Pancreas (tissue), 10 donors: ENCODE results near the gene CALD1. TPM values are rescaled to one million over a fixed set of nuclear protein-coding genes. Genes with fewer than 3 reads are reported as not detected.

ENCODE experiments used
- ATAC-seq, 4 donors: fragments of 200-7000 bp; cut with Tn5 transposase; one replicate each; pipeline versions ENCODE4 v1.8.0 to v1.9.1; 2020; ENCODE audit warnings: mild to moderate bottlenecking in 4 of 4, moderate library complexity in 4 of 4
- DNase-seq, 6 donors: peaks; one replicate each; pipeline ENCODE4 v3.0.0-alpha.2; 2020
- FAIRE-seq: peaks from 2 replicates; lab custom pipeline; 2012; peaks lifted over from hg19 to GRCh38; lab: Jason Lieb, UNC
- H3K27ac ChIP-seq, 4 donors: fragments of 200-600 bp; sonication (generic); 1 replicate in 3 of 4; 2 replicates in 1 of 4; pipeline versions ENCODE4 v1.5.0 to v1.8.0; 2020
- H3K27me3 ChIP-seq, 4 donors: fragments of 200-600 bp; one replicate each; pipeline ENCODE4 v1.8.0; 2021
- H3K36me3 ChIP-seq, 3 donors: fragments of 200-600 bp; sonication (generic) in 1 of 3; one replicate each; pipeline versions ENCODE4 v1.5.0 to v1.8.0; 2020 to 2021
- H3K4me1 ChIP-seq, 3 donors: fragments of 200-600 bp; one replicate each; pipeline ENCODE4 v1.8.0; 2021
- H3K4me3 ChIP-seq, 4 donors: fragments of 200-600 bp; sonication (generic) in 2 of 4; one replicate each; pipeline versions ENCODE4 v1.5.0 to v1.8.0; 2020 to 2021
- H3K9me3 ChIP-seq, 4 donors: fragments of 200-600 bp; one replicate each; pipeline ENCODE4 v1.8.0; 2021
- CTCF ChIP-seq, 4 donors: fragments of 200-600 bp; sonication (generic) in 3 of 4; IDR thresholded peaks; one replicate each; pipeline versions ENCODE4 v1.5.0 to v1.8.0; 2021; ENCODE audit warnings: antibody characterized with exemption in 4 of 4
- WGBS, 2 donors: extraction: QIAGEN DNeasy Blood & Tissue Kit; methylation state at CpG; one replicate each; pipeline ENCODE4 v1.1.7; 2013; 5-methylcytosine and 5-hydroxymethylcytosine counted together
- intact Hi-C, 3 donors: fragments of 100-400 bp; cut with DNase I; formaldehyde crosslinking; loops; one replicate each; pipeline versions ENCODE4 v1.11.1 to v1.14.2; 2022
- polyA plus RNA-seq, 2 donors: library from polyadenylated mRNA; stranded (reverse); fragments of 200-250 nt; gene quantifications; one replicate each; pipeline ENCODE4 v1.2.3, GENCODE V29; 2013
- total RNA-seq, 6 donors: library from RNA; stranded (reverse); fragmentation: NEBNext Ultra II Directional in 4 of 6; extraction: Animal tissue kit (Norgen Biotek cat#: 25700) in 4 of 6; gene quantifications; one replicate each; pipeline versions ENCODE4 v1.2.1 to v1.2.4, GENCODE V29; 2021 to 2023
- donor health status: healthy with polysubstance abuse.
- donor health status: DM: no; HTN: no; CAD: no; lungs with moderate emphysema.
- donor health status: DM: no; HTN: no; CAD: no.
- donor health status: control.
- donor health status: control.
- donor health status: Bipolar disorder and iron deficiency.
- donor health status: DM: yes; HTN: yes; CAD: no.
- donor health status: DM: no; HTN: no; CAD: no.
- donor health status: DM: no; HTN: no; CAD: no.
- donor health status: DM: yes; HTN: yes; CAD: no.

The CALD1 gene
- total and polyA plus RNA-seq, 8 donors, result 17.0 to 85.8 (median 33.2) TPM

- Histone ChIP-seq H3K4me1 (peaks cover 0 to 12% (median 0%) of the 10 kb centered on the region in 3 donors), H3K4me3 (peak overlapping the region in 3 of 4 donors; percentile 20 to 49 (median 41)), H3K27ac (peak overlapping the region in 2 of 4 donors; percentile 44 to 76), H3K9me3 (no peaks in the 10 kb centered on the region), H3K36me3 (no peaks in the 10 kb centered on the region), H3K27me3 (no peaks in the 10 kb centered on the region)
- DNase-seq, result peak in 2 of 6 donors; percentile 30 to 50
- ATAC-seq, result no peak
- FAIRE-seq, result no peak
- TF ChIP-seq CTCF (IDR thresholded peaks at IDR 0.05), result no peak
- 64 to 67% methylated on average over 10 of the region's 10 CpGs for WGBS, 2 donors
- intact Hi-C loops, result no loop called here
These were observed 111.1 kb downstream of the CALD1 start for GRCh38 chr7:134890246-134891240.

- intact Hi-C loops, result no loop called here
- no peak for TF ChIP-seq CTCF (IDR thresholded peaks at IDR 0.05)
- 5 to 10% methylated on average over 22 of the region's 22 CpGs for WGBS, 2 donors
- Histone ChIP-seq H3K9me3 (no peaks in the 10 kb centered on the region), H3K4me1 (peaks cover 0 to 5% (median 0%) of the 10 kb centered on the region in 3 donors), H3K27me3 (no peaks in the 10 kb centered on the region), H3K27ac (peak overlapping the region; percentile 22 to 76 (median 53)), H3K4me3 (peak overlapping the region in 3 of 4 donors; percentile 20 to 49 (median 41)), H3K36me3 (no peaks in the 10 kb centered on the region)
- peak; percentile 83 to 88 (median 86) for ATAC-seq
- FAIRE-seq, result no peak
- peak; percentile 42 to 73 (median 53) for DNase-seq
These were observed 111.8 kb downstream of the CALD1 start for GRCh38 chr7:134891262-134891695.

- FAIRE-seq, result no peak
- DNase-seq, result no peak
- H3K9me3 ChIP-seq, result no peaks in the 10 kb centered on the region
- no peak for TF ChIP-seq CTCF (IDR thresholded peaks at IDR 0.05)
- H3K36me3 ChIP-seq, result no peaks in the 10 kb centered on the region
- 29 to 33% methylated on average over 13 to 14 of the region's 14 CpGs for WGBS, 2 donors
- intact Hi-C loops, result no loop called here
- H3K4me1 ChIP-seq, result no peaks in the 10 kb centered on the region
- peak overlapping the region in 3 of 4 donors; percentile 20 to 49 (median 41) for H3K4me3 ChIP-seq
- peak overlapping the region; percentile 22 to 76 (median 53) for H3K27ac ChIP-seq
- ATAC-seq, result peak; percentile 48 to 62 (median 56)
- no peaks in the 10 kb centered on the region for H3K27me3 ChIP-seq
These were observed 112.6 kb downstream of the CALD1 start for GRCh38 chr7:134891696-134892678.

- H3K27me3 ChIP-seq, result no peaks in the 10 kb centered on the region
- no peak for TF ChIP-seq CTCF (IDR thresholded peaks at IDR 0.05)
- intact Hi-C loops, result no loop called here
- H3K36me3 ChIP-seq, result no peaks in the 10 kb centered on the region
- no peaks in the 10 kb centered on the region for H3K9me3 ChIP-seq
- peak overlapping the region in 1 of 4 donors; percentile 76 for H3K27ac ChIP-seq
- peak in 2 of 4 donors; percentile 8 to 24 for ATAC-seq
- H3K4me1 ChIP-seq, result no peaks in the 10 kb centered on the region
- peak overlapping the region in 1 of 4 donors; percentile 41 for H3K4me3 ChIP-seq
- no peak for FAIRE-seq
- 43 to 44% methylated on average over 3 of the region's 3 CpGs for WGBS, 2 donors
- DNase-seq, result no peak
These were observed 113.5 kb downstream of the CALD1 start for GRCh38 chr7:134892963-134893362.
